Measurements from ENCODE around the gene TWF2. TPM values are rescaled to one million over a fixed set of nuclear protein-coding genes. Genes with fewer than 3 reads are reported as not detected.

Gene TWF2
- total RNA-seq, 4 donors from 2014 or later, result 33.2 to 46.2 (median 42.6) TPM

DNA sequence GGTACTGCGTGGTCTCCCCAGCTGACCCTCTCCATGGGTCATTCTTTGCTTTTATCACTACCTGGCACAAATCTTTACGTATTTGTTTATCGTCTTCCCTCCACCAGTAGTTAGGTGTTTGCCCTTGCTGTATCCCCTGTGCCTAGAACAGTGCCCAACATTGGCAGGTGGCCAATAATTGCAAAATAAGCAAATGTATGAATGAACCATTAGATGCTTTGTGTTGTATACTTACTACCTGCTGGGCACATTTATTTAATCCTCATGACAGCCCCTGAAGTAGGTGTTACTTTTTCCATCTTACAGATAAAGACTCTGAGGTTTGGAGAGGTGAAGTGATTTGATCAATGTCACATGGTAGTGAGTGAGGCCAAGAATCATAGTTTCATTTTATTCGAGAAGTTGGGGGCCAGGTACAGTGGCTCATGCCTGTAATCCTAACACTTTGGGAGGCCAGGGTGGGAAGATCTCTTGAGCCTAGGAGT lies 2.0 kb upstream of the TWF2 start:
- 75% methylated on average over 4 of the region's 4 CpGs for WGBS
- Histone ChIP-seq H3K27me3 (no peaks in the 10 kb centered on the region), H3K4me3 (no peak overlapping the region), H3K4me1 (peaks cover 67% of the 10 kb centered on the region), H3K36me3 (no peaks in the 10 kb centered on the region), H3K9me3 (no peaks in the 10 kb centered on the region), H3K27ac (peak overlapping the region; percentile 89)
- TF ChIP-seq POLR2AphosphoS5 (IDR thresholded peaks at IDR 0.05) (no peak), EP300 (IDR thresholded peaks at IDR 0.05) (no peak), POLR2A (IDR thresholded peaks at IDR 0.05) (no peak)
- TF ChIP-seq, protein P1, sequence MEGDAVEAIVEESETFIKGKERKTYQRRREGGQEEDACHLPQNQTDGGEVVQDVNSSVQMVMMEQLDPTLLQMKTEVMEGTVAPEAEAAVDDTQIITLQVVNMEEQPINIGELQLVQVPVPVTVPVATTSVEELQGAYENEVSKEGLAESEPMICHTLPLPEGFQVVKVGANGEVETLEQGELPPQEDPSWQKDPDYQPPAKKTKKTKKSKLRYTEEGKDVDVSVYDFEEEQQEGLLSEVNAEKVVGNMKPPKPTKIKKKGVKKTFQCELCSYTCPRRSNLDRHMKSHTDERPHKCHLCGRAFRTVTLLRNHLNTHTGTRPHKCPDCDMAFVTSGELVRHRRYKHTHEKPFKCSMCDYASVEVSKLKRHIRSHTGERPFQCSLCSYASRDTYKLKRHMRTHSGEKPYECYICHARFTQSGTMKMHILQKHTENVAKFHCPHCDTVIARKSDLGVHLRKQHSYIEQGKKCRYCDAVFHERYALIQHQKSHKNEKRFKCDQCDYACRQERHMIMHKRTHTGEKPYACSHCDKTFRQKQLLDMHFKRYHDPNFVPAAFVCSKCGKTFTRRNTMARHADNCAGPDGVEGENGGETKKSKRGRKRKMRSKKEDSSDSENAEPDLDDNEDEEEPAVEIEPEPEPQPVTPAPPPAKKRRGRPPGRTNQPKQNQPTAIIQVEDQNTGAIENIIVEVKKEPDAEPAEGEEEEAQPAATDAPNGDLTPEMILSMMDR (IDR thresholded peaks at IDR 0.05), result no peak
- peak in 1 of 2 donors; percentile 32 for DNase-seq (ENCODE audit: low spot score in 2 of 2)

DNA sequence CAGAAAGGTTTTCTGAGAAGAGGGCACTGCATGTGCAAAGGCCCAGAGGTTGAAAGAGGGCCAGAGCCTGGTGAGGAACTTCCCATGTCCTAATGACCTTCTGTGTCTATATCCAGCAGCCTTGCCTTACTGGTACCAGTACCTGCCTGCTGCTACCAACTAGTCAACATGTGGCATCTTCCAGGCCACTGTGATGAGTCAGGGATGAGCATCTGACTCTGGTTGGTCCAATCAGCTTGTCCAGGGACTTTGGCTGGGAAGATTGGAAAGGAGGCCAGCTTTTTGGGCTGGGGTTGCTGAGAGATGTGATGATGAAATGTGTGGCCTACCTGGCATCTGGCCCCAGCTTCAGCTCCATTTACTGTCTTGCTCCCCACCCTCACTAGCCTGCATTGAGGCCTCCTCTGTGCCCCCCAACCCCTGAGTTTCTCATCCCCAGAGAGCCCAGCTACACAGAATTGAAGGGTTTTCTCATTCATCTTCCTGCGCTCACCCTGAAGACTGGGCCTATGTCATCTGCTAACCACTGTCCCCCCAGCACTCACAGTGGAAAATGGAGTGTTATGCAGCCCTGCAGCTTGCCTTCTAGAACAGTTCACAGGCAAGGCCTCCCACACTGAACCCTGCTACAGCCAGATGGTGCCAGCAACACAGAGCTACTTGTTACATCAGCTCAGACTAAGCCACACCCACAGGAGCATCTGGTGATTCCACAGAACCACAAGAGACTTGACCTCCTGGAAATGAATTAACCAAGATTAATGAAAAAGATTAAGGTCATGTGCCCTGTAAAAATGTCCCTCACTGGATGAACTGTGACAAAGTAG lies 1.3 kb upstream of the TWF2 start:
- Histone ChIP-seq H3K4me3 (peak overlapping the region; percentile 78), H3K27me3 (no peaks in the 10 kb centered on the region), H3K36me3 (no peaks in the 10 kb centered on the region), H3K27ac (peak overlapping the region; percentile 89), H3K4me1 (peaks cover 67% of the 10 kb centered on the region), H3K9me3 (no peaks in the 10 kb centered on the region)
- DNase-seq (ENCODE audit: low spot score in 2 of 2), result peak in 1 of 2 donors; percentile 83
- TF ChIP-seq, protein P1 (IDR thresholded peaks at IDR 0.05), result no peak
- TF ChIP-seq POLR2A (IDR thresholded peaks at IDR 0.05) (no peak), POLR2AphosphoS5 (IDR thresholded peaks at IDR 0.05) (no peak)
- WGBS, result 86% methylated on average over 1 of the region's 1 CpG

DNA sequence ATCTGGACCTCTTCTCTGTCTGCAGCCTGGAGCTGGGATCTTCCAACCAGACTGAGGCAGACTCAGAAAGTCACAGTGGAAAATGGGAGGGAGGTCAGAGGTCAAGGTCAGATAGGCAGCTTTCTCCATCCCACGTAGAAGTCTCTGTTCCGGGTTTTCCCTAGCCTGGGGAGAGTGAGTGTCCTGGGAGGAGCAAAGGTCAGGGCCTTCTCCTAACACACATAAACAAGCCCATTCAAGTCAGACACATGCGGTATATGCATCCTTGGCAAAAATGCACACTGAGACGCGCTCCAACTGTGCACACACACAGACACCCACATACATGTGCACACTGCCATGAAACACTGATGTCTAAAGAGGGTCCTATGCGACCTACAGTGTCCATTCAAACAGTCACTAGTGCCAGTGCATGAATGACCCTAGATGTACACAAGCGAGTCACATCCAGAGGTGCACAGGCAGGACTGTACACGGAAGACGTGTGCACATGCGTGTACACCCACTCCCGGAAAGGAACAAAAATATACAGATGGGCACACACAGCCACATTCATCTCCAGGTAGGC lies 681 bp downstream of the TWF2 start:
- TF ChIP-seq POLR2A (IDR thresholded peaks at IDR 0.05) (no peak), EP300 (IDR thresholded peaks at IDR 0.05) (no peak), POLR2AphosphoS5 (IDR thresholded peaks at IDR 0.05) (no peak)
- TF ChIP-seq, protein P1 (IDR thresholded peaks at IDR 0.05), result no peak
- peaks cover 52% of the 10 kb centered on the region for H3K4me1 ChIP-seq
- peak overlapping the region; percentile 89 for H3K27ac ChIP-seq
- H3K27me3 ChIP-seq, result no peaks in the 10 kb centered on the region
- peaks cover 10% of the 10 kb centered on the region for H3K36me3 ChIP-seq
- H3K9me3 ChIP-seq, result no peaks in the 10 kb centered on the region
- WGBS, result 4% methylated on average over 5 of the region's 11 CpGs
- peak in 1 of 2 donors; percentile 58 for DNase-seq (ENCODE audit: low spot score in 2 of 2)
- H3K4me3 ChIP-seq, result peak overlapping the region; percentile 78

DNA sequence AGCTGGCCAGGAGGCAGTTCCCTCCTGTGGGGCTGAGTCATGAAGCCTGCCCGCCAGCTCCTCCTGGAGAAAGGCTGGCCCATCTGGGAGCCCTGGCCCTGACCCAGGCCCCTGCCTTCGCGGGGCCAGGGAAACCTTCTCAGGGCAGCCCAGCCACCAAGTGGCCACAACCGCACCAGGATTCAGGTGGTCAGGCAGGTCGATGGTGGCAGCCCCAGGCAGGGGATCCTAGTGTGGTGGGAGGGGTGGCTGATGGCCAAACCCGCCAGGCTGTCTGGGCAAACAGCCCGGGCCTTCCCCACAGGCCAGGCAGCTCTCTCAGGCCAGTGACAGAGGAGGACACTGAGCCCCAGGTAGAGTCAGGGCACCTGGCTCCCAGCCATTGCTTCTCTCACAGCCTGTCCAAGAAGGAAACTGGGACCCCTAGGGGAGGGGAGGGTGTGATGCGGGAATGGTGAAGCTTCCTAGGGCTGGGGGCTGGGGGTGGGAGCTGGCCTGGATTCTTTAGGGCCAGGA lies 1.2 kb downstream of the TWF2 start:
- DNase-seq (ENCODE audit: low spot score in 2 of 2), result peak; percentile 92 to 94
- H3K4me3 ChIP-seq, result peak overlapping the region; percentile 78
- WGBS, result 6% methylated on average over 7 of the region's 8 CpGs
- H3K4me1 ChIP-seq, result peaks cover 56% of the 10 kb centered on the region
- H3K27ac ChIP-seq, result peak overlapping the region; percentile 89
- H3K27me3 ChIP-seq, result no peaks in the 10 kb centered on the region
- peaks cover 15% of the 10 kb centered on the region for H3K36me3 ChIP-seq
- H3K9me3 ChIP-seq, result no peaks in the 10 kb centered on the region
- TF ChIP-seq, protein P1 (IDR thresholded peaks at IDR 0.05), result no peak
- TF ChIP-seq POLR2AphosphoS5 (IDR thresholded peaks at IDR 0.05) (no peak), EP300 (IDR thresholded peaks at IDR 0.05) (no peak), POLR2A (IDR thresholded peaks at IDR 0.05) (no peak)

Data from suprapubic skin (tissue), 4 donors.